ENCODE results near the gene CFAP73. TPM values are rescaled to one million over a fixed set of nuclear protein-coding genes. Genes with fewer than 3 reads are reported as not detected.
"Not testable (repeated sequence)": the region's sequence is repeated elsewhere in the genome, so short reads cannot be mapped to it uniquely, and the experiment has no call there.

The CFAP73 gene
- total RNA-seq, 1 experiment from 2014 or later, result 0.94 TPM

- H3K27me3 Mint-ChIP-seq (ENCODE audit: low read depth), result no peaks in the 10 kb centered on the region; the same call in 1 of the 2 replicates
- no peak for ATAC-seq
- peaks cover 6% of the 10 kb centered on the region for H3K36me3 Mint-ChIP-seq
- peaks cover 7% of the 10 kb centered on the region for H3K4me1 Mint-ChIP-seq
- no peak for TF ChIP-seq SP1 (CRISPR knock-in tag; conservative IDR thresholded peaks at IDR 0.05)
- TF ChIP-seq ZNF671 (CRISPR knock-in tag; IDR thresholded peaks at IDR 0.05), result no peak
- TF ChIP-seq KAT7 (CRISPR knock-in tag; IDR thresholded peaks at IDR 0.05; ENCODE audit: borderline replicate concordance), result no peak
- TF ChIP-seq ZNF121 (CRISPR knock-in tag; IDR thresholded peaks at IDR 0.05), result 0 out of 2 replicates have a peak, but pooled peaks have one; percentile 23
- TF ChIP-seq ATF2 (CRISPR knock-in tag; IDR thresholded peaks at IDR 0.05; ENCODE audit: borderline replicate concordance, low read depth), result no peak
- TF ChIP-seq NR3C1 (CRISPR knock-in tag; conservative IDR thresholded peaks at IDR 0.05; ENCODE audit: low read depth), result no peak
- no peak for DNase-seq (ENCODE audit: low spot score)
- no peak overlapping the region for H3K4me3 Mint-ChIP-seq
- POLR2A ChIA-PET, result interaction anchor here (0.5 kb wide), 2 partner anchors 14 to 343 kb away, joined by 3 to 6 read pairs; no protein-coding TSS in a partner anchor
- CTCF ChIA-PET, result interaction anchor here (0.7 to 1.2 kb wide), 2 partner anchors 29 to 634 kb away, joined by 3 read pairs; no protein-coding TSS in a partner anchor
- H3K27ac Mint-ChIP-seq, result peak overlapping the region; percentile 48; the same call in 1 of the 2 replicates
- peaks cover 6% of the 10 kb centered on the region for H3K9me3 Mint-ChIP-seq
These were observed 54.6 kb downstream of the CFAP73 start for GRCh38 chr12:113203852-113204760.

GRCh38 chr12:113204804-113205203 is 55.3 kb downstream of the CFAP73 start:
- ChIA-PET CTCF (no interaction called here), POLR2A (interaction anchor here (0.5 kb wide), 1 partner anchor 343 kb away, joined by 3 read pairs; no protein-coding TSS in a partner anchor)
- no peaks in the 10 kb centered on the region; the same call in 1 of the 2 replicates for H3K27me3 Mint-ChIP-seq (ENCODE audit: low read depth)
- H3K27ac Mint-ChIP-seq, result no peak overlapping the region
- H3K4me1 Mint-ChIP-seq, result peaks cover 7% of the 10 kb centered on the region
- TF ChIP-seq EMX1 (CRISPR knock-in tag; IDR thresholded peaks at IDR 0.05) (no peak), JAZF1 (CRISPR knock-in tag; IDR thresholded peaks at IDR 0.05) (no peak), ELF4 (CRISPR knock-in tag; IDR thresholded peaks at IDR 0.05; ENCODE audit: low read depth) (no peak)
- H3K9me3 Mint-ChIP-seq, result peaks cover 6% of the 10 kb centered on the region
- peaks cover 6% of the 10 kb centered on the region for H3K36me3 Mint-ChIP-seq
- no peak for ATAC-seq
- no peak overlapping the region for H3K4me3 Mint-ChIP-seq
- DNase-seq (ENCODE audit: low spot score), result no peak

- H3K27me3 Mint-ChIP-seq (ENCODE audit: low read depth); ATAC-seq; H3K4me1 Mint-ChIP-seq; DNase-seq (ENCODE audit: low spot score); CTCF ChIA-PET; H3K36me3 Mint-ChIP-seq; H3K9me3 Mint-ChIP-seq; POLR2A ChIA-PET; H3K4me3 Mint-ChIP-seq: not testable (repeated sequence)
- TF ChIP-seq ZNF121 (CRISPR knock-in tag; IDR thresholded peaks at IDR 0.05), result 0 out of 2 replicates have a peak, but pooled peaks have one; percentile 39
- H3K27ac Mint-ChIP-seq, result peak overlapping the region; percentile 37; the same call in 1 of the 2 replicates
These were observed 57.3 kb downstream of the CFAP73 start for GRCh38 chr12:113206802-113207201.

DNA sequence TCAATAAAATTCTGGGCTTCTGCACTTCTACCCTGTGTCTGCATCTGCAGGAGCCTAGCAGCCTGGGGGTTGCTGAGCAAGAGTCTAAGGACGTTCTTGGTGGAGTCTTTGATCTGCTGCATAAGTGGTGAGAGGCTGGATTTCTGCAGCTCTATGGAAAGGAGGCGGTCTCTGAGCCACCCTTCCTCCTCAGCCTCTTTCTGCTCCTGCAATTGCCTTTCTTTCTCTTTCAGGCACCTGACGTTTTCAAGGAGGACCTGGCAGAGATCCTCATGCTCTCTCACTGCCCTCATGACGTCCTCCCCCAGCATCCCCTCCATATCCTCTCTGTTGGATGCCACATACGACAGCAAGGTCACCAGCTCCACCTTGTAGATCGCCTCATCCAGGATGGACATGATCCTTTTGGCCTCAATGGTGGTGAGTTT is 58.1 kb downstream of the CFAP73 start:
- ATAC-seq, result no peak
- peaks cover 7% of the 10 kb centered on the region for H3K4me1 Mint-ChIP-seq
- H3K27me3 Mint-ChIP-seq (ENCODE audit: low read depth), result no peaks in the 10 kb centered on the region; the same call in 1 of the 2 replicates
- H3K9me3 Mint-ChIP-seq, result peaks cover 6% of the 10 kb centered on the region
- TF ChIP-seq ZBTB21 (CRISPR knock-in tag; IDR thresholded peaks at IDR 0.05; ENCODE audit: borderline replicate concordance), result no peak
- TF ChIP-seq FOXP1 (CRISPR knock-in tag; IDR thresholded peaks at IDR 0.05; ENCODE audit: borderline replicate concordance), result no peak
- TF ChIP-seq, protein P1, sequence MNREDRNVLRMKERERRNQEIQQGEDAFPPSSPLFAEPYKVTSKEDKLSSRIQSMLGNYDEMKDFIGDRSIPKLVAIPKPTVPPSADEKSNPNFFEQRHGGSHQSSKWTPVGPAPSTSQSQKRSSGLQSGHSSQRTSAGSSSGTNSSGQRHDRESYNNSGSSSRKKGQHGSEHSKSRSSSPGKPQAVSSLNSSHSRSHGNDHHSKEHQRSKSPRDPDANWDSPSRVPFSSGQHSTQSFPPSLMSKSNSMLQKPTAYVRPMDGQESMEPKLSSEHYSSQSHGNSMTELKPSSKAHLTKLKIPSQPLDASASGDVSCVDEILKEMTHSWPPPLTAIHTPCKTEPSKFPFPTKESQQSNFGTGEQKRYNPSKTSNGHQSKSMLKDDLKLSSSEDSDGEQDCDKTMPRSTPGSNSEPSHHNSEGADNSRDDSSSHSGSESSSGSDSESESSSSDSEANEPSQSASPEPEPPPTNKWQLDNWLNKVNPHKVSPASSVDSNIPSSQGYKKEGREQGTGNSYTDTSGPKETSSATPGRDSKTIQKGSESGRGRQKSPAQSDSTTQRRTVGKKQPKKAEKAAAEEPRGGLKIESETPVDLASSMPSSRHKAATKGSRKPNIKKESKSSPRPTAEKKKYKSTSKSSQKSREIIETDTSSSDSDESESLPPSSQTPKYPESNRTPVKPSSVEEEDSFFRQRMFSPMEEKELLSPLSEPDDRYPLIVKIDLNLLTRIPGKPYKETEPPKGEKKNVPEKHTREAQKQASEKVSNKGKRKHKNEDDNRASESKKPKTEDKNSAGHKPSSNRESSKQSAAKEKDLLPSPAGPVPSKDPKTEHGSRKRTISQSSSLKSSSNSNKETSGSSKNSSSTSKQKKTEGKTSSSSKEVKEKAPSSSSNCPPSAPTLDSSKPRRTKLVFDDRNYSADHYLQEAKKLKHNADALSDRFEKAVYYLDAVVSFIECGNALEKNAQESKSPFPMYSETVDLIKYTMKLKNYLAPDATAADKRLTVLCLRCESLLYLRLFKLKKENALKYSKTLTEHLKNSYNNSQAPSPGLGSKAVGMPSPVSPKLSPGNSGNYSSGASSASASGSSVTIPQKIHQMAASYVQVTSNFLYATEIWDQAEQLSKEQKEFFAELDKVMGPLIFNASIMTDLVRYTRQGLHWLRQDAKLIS (CRISPR knock-in tag; IDR thresholded peaks at IDR 0.05; ENCODE audit: borderline replicate concordance), result no peak
- no peak for TF ChIP-seq NFYB (CRISPR knock-in tag; conservative IDR thresholded peaks at IDR 0.05; ENCODE audit: low read depth)
- TF ChIP-seq EMX1 (CRISPR knock-in tag; IDR thresholded peaks at IDR 0.05), result no peak
- TF ChIP-seq JAZF1 (CRISPR knock-in tag; IDR thresholded peaks at IDR 0.05), result no peak
- TF ChIP-seq, protein P2, sequence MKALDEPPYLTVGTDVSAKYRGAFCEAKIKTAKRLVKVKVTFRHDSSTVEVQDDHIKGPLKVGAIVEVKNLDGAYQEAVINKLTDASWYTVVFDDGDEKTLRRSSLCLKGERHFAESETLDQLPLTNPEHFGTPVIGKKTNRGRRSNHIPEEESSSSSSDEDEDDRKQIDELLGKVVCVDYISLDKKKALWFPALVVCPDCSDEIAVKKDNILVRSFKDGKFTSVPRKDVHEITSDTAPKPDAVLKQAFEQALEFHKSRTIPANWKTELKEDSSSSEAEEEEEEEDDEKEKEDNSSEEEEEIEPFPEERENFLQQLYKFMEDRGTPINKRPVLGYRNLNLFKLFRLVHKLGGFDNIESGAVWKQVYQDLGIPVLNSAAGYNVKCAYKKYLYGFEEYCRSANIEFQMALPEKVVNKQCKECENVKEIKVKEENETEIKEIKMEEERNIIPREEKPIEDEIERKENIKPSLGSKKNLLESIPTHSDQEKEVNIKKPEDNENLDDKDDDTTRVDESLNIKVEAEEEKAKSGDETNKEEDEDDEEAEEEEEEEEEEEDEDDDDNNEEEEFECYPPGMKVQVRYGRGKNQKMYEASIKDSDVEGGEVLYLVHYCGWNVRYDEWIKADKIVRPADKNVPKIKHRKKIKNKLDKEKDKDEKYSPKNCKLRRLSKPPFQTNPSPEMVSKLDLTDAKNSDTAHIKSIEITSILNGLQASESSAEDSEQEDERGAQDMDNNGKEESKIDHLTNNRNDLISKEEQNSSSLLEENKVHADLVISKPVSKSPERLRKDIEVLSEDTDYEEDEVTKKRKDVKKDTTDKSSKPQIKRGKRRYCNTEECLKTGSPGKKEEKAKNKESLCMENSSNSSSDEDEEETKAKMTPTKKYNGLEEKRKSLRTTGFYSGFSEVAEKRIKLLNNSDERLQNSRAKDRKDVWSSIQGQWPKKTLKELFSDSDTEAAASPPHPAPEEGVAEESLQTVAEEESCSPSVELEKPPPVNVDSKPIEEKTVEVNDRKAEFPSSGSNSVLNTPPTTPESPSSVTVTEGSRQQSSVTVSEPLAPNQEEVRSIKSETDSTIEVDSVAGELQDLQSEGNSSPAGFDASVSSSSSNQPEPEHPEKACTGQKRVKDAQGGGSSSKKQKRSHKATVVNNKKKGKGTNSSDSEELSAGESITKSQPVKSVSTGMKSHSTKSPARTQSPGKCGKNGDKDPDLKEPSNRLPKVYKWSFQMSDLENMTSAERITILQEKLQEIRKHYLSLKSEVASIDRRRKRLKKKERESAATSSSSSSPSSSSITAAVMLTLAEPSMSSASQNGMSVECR (CRISPR knock-in tag; IDR thresholded peaks at IDR 0.05; ENCODE audit: borderline replicate concordance), result no peak
- TF ChIP-seq KAT7 (CRISPR knock-in tag; IDR thresholded peaks at IDR 0.05; ENCODE audit: borderline replicate concordance), result no peak
- H3K4me3 Mint-ChIP-seq, result no peak overlapping the region
- CTCF ChIA-PET, result no interaction called here
- DNase-seq (ENCODE audit: low spot score), result no peak
- H3K27ac Mint-ChIP-seq, result no peak overlapping the region
- POLR2A ChIA-PET, result no interaction called here
- peaks cover 6% of the 10 kb centered on the region for H3K36me3 Mint-ChIP-seq
